ENCODE results near the gene SLC12A6. TPM values are rescaled to one million over a fixed set of nuclear protein-coding genes. Genes with fewer than 3 reads are reported as not detected.

Gene SLC12A6
- total RNA-seq, 2 experiments from 2014 or later, result 30.6 to 31.7 TPM

DNA sequence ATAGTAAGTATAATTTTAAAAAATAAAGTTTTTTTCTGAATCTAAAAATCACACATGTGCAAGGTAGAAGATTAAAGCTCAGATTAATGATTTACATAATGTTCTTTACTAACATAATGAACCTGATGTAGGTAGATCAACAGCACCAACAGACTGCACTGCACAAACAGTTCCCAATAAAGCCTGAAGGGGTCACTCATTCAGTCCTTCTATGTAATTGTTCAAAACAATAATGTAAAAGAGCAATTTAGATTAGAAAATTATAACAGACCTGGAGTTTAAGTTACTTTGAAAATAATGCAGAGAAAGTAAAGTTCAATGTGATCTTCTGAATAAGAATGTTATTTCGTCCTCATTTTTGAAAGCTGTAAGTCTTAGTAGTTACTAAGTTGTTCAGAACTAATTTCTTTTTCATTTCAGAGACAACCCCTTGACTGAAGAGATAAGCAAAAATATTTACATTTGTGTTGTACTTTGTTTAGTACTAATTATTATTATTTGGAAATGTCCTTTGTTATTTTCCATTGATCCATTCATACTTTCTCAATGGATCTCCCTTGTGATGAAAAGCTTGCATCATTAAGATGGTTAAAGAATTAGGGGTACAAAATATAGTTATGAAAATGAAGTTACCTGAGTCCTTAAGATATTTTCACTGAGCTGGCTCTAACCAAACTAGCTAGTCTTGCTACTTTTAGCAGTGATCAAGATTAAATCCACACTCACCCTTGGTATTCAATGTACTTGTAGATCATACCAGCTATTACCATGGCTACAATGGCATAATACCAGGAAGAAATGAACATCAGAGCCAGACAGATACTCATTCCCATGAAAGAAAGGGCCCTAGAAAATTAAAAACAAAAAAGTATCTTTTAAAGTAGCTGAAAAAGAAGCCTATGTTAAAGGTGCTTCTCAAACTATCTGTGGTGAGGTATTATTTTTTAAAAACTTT lies 95.9 kb downstream of the SLC12A6 start:
- no peaks in the 10 kb centered on the region for H3K9me3 Mint-ChIP-seq
- no peak overlapping the region for H3K27ac Mint-ChIP-seq
- H3K4me1 Mint-ChIP-seq, result peaks cover 29% of the 10 kb centered on the region
- H3K4me3 Mint-ChIP-seq, result no peak overlapping the region
- ChIA-PET CTCF (interaction anchor here (0.6 to 3.5 kb wide), 15 partner anchors 13 to 346 kb away, joined by 3 to 21 read pairs (median 5); partner anchors contain the start of genes GOLGA8B, LPCAT4, NOP10 and NUTM1), POLR2A (interaction anchor here (1.2 to 2.7 kb wide), 6 partner anchors 16 to 346 kb away, joined by 3 to 12 read pairs (median 8); partner anchors contain the start of genes KATNBL1, LPCAT4, NOP10 and NUTM1)
- DNase-seq, result peak; percentile 26
- no peaks in the 10 kb centered on the region for H3K27me3 Mint-ChIP-seq
- H3K36me3 Mint-ChIP-seq (ENCODE audit: low read depth), result peaks cover 32% of the 10 kb centered on the region

DNA sequence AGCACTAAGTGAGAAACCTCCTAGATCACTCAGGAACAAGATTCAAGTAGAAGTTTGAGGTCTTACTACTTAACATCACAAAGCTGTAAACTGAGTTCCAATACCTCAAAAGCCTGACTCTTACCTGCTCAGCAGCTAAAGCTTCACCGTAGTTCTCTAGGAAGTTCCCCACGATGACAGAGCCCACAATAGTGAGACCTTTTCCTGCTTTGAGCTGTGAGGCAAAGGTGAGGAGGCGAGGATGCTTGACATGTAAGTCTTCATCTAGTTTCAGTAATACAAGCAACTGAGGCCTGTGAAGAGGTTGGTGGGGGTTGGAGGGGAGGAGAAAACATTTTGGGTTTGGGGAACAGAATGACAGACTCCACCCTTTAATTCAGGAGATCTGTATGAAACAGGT lies 97.0 kb downstream of the SLC12A6 start:
- H3K36me3 Mint-ChIP-seq (ENCODE audit: low read depth), result peaks cover 43% of the 10 kb centered on the region
- POLR2A ChIA-PET, result interaction anchor here (1.2 to 2.7 kb wide), 3 partner anchors 31 to 126 kb away, joined by 6 to 12 read pairs (median 9); partner anchors contain the start of genes KATNBL1, LPCAT4, NOP10 and NUTM1
- CTCF ChIA-PET, result interaction anchor here (0.6 to 3.5 kb wide), 8 partner anchors 11 to 347 kb away, joined by 3 to 21 read pairs (median 9); partner anchors contain the start of genes LPCAT4 and SLC12A6
- no peak for DNase-seq
- H3K4me1 Mint-ChIP-seq, result peaks cover 29% of the 10 kb centered on the region
- H3K27me3 Mint-ChIP-seq, result no peaks in the 10 kb centered on the region
- H3K4me3 Mint-ChIP-seq, result no peak overlapping the region
- peak overlapping the region; percentile 63 for H3K27ac Mint-ChIP-seq
- no peaks in the 10 kb centered on the region for H3K9me3 Mint-ChIP-seq

DNA sequence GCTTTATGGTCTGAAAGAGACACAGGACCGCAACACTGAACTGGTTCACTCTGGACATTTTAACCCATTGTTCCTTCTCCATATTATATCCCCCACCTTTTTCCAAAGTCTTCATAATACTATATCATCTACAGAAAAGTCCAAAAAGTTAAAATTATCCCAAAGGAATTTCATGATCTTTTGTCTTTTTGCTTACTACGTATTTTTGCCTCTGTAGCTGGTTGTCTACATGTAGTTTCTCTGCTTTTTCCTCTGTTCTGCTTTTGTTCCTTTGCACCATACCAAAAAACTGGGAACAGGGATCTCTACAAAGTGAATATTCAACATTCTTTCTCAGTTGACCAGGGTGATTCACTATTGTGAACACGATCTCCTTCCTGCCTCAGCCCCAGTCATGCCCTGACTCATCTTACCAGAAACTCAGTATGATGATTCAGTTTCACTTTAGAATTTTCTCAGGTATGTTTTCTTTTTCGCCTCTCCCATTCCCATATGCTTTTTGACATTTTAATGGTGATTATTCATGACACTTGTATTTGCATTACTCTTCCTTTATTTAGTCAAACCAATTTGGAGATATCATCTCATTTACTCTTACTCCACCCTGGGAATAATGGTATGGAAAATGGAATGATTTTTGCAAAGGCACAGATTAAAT lies 98.3 kb downstream of the SLC12A6 start:
- Mint-ChIP-seq H3K4me3 (peak overlapping the region; percentile 41), H3K27ac (peak overlapping the region; percentile 79), H3K9me3 (no peaks in the 10 kb centered on the region), H3K27me3 (no peaks in the 10 kb centered on the region), H3K4me1 (peaks cover 29% of the 10 kb centered on the region), H3K36me3 (ENCODE audit: low read depth) (peaks cover 39% of the 10 kb centered on the region)
- peak; percentile 45 for DNase-seq
- ChIA-PET CTCF (interaction anchor here (3.5 kb wide), 1 partner anchor 98 kb away, joined by 21 read pairs; the partner anchor contains the start of gene SLC12A6), POLR2A (interaction anchor here (0.9 to 2.7 kb wide), 2 partner anchors 127 to 128 kb away, joined by 3 to 12 read pairs; partner anchors contain the start of gene LPCAT4)

DNA sequence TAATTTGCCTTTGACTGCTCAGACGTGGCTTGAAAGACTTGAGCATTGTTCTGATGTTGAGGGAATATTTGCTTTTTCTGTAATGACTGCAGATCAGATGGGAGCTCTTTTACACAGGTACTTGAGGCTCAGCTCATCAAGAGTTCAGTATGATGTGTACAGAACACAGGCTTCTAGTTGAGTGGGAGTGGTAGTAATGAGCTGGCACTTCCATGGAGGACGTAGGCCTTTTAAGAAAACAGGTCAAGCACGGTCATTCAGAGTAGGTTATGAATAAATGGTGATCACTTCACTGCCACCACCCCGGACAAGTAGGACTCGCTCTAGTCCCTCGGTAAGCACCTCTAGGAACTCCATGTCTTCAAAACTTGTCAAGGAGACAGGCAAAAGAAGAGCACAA lies 104.0 kb downstream of the SLC12A6 start:
- ChIA-PET POLR2A (interaction anchor here (0.8 to 1.8 kb wide), 3 partner anchors 9 to 134 kb away, joined by 3 to 9 read pairs (median 3); partner anchors contain the start of genes EMC4, LPCAT4 and SLC12A6), CTCF (interaction anchor here (0.8 to 2.2 kb wide), 3 partner anchors 24 to 109 kb away, joined by 3 to 6 read pairs (median 3); partner anchors contain the start of genes KATNBL1, NOP10, NUTM1 and SLC12A6)
- no peak for DNase-seq
- no peak overlapping the region for H3K4me3 Mint-ChIP-seq
- no peak overlapping the region for H3K27ac Mint-ChIP-seq
- H3K9me3 Mint-ChIP-seq, result no peaks in the 10 kb centered on the region
- H3K27me3 Mint-ChIP-seq, result no peaks in the 10 kb centered on the region
- H3K4me1 Mint-ChIP-seq, result peaks cover 2% of the 10 kb centered on the region
- peaks cover 47% of the 10 kb centered on the region for H3K36me3 Mint-ChIP-seq (ENCODE audit: low read depth)

DNA sequence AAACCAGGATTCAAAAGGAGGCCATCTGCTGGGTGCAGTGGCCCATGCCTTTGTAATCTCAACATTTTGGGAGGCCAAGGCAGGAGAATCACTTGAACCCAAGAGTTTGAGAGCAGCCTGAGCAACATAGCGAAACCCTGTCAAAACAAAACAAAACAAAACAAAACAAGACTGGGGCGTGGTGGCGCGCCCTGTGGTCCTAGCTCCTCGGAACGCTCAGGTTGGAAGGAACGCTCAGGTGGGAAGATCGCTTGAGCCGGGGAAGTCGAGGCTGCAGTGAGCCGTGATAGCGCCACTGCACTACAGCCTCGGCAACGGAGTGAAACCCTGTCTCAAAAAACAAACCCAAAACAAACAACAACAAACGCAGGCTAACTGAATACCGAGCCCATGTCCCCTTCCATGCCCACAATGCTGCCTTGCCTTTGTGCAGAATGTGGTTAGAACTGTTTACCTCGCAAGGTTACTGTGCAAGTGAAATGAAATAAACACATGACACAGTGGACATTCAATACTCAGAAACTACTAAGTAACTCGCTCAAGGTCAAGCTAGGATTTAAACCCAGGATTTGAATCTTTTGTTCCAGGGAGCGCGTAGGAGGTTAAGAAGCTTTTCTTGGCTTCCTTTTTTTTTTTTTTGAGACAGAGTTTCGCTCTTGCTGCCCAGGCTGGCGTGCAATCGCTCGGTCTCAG lies 113.5 kb downstream of the SLC12A6 start:
- Mint-ChIP-seq H3K9me3 (no peaks in the 10 kb centered on the region), H3K36me3 (ENCODE audit: low read depth) (peaks cover 23% of the 10 kb centered on the region), H3K4me1 (peaks cover 36% of the 10 kb centered on the region), H3K4me3 (peak overlapping the region; percentile 87), H3K27ac (peak overlapping the region; percentile 95), H3K27me3 (peaks cover 1% of the 10 kb centered on the region)
- ChIA-PET POLR2A (interaction anchor here (1.2 to 3.2 kb wide), 7 partner anchors 10 to 144 kb away, joined by 3 to 33 read pairs (median 9); partner anchors contain the start of genes EMC7, KATNBL1, PGBD4 and SLC12A6), CTCF (interaction anchor here (1.3 to 3.1 kb wide), 5 partner anchors 13 to 144 kb away, joined by 3 to 24 read pairs (median 5); partner anchors contain the start of genes KATNBL1, LPCAT4, NOP10 and NUTM1)
- DNase-seq, result no peak

DNA sequence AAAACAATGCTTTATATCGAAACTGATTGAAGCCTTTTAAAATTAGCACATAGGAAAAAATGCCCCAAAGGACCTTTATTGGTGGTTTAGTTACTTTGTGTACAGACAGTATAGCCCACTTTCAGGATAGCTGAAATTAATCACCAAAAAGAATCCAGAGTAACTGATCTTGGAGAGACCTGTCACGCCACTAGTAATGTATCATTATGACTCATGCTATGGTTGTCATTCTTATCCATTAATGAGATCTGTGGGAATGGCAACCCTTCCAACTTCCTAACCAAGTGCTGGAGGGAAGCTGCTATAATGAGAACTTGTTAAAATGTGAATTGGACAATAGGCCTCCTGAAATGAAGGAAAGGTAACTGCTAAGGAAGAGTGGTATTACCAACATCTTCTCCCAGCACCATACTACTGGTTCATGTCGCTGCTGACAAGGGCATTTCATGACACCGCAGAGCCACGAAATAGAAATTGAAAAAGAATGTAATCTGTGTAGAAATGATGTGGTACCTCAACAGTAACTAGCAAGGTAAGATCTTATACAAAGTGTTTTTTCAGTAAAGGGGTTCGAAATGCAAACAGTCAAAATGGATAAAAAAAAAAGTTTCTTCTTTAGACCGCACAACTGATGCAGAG lies 119.9 kb downstream of the SLC12A6 start:
- ChIA-PET POLR2A (interaction anchor here (1.2 kb wide), 1 partner anchor 8 kb away, joined by 9 read pairs; the partner anchor contains the start of gene KATNBL1), CTCF (interaction anchor here (0.6 kb wide), 1 partner anchor 45 kb away, joined by 4 read pairs; no protein-coding TSS in a partner anchor)
- Mint-ChIP-seq H3K27ac (no peak overlapping the region), H3K36me3 (ENCODE audit: low read depth) (no peaks in the 10 kb centered on the region), H3K4me3 (no peak overlapping the region), H3K4me1 (peaks cover 2% of the 10 kb centered on the region), H3K9me3 (no peaks in the 10 kb centered on the region), H3K27me3 (peaks cover 1% of the 10 kb centered on the region)
- DNase-seq, result no peak

DNA sequence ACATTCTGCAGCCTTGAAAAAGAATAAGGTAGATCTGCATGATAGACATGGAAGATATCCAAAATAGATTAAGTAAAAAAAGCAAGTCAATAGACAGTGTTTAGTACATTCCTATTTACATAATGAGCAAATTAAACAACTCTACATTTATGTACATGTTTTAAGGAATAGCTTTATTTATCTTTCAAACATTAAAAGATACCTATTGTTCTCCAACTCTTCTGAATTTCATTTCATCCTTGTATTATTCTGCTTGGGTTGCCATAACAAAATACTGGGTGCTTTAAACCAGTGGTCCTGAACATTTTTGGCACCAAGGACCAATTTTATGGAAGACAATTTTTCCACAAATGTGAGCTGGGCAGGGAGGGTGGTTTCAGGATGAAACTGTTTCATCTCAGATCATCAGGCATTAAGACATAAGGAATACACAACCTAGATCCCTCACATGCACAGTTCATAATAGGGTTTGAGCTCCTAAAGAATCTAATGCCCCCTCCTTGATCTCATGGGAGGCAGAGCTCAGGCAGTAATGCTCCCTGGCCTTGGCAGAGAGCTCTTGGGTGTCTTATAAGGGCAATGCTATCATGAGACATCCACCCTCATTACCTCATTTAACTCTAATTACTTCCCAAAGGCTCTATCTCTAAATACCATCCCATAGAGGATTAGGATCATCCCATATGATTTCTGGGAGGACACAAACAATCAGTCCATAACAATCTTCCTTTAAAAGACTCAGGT lies 120.9 kb downstream of the SLC12A6 start:
- no peaks in the 10 kb centered on the region for H3K4me1 Mint-ChIP-seq
- DNase-seq, result no peak
- no peak overlapping the region for H3K4me3 Mint-ChIP-seq
- CTCF ChIA-PET, result interaction anchor here (0.7 kb wide), 1 partner anchor 121 kb away, joined by 4 read pairs; the partner anchor contains the start of gene SLC12A6
- POLR2A ChIA-PET, result interaction anchor here (0.8 kb wide), 1 partner anchor 8 kb away, joined by 5 read pairs; the partner anchor contains the start of gene EMC4
- peaks cover 1% of the 10 kb centered on the region for H3K27me3 Mint-ChIP-seq
- no peaks in the 10 kb centered on the region for H3K9me3 Mint-ChIP-seq
- H3K36me3 Mint-ChIP-seq (ENCODE audit: low read depth), result no peaks in the 10 kb centered on the region
- no peak overlapping the region for H3K27ac Mint-ChIP-seq

DNA sequence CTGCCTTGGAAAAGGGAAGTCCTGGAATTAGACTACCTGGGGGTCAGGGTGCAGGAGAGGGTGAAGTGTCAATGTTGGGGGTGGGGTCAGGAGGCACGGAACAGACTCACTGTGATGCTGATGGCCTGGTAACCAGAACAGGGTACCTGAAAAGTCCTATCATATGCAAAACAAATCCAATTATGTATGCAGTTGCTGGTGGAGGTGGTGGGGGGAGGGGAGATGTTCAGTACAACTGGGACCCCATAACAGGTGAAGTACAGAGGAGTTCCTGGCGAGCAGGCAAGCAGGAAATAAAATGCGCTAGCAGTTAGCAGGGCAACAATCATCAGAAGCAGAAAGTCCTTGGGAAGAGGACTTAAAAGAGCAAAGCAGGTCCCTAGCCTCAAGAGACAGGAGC lies 123.4 kb downstream of the SLC12A6 start:
- POLR2A ChIA-PET, result no interaction called here
- no peak overlapping the region for H3K4me3 Mint-ChIP-seq
- no peaks in the 10 kb centered on the region for H3K27me3 Mint-ChIP-seq
- no peaks in the 10 kb centered on the region for H3K9me3 Mint-ChIP-seq
- H3K36me3 Mint-ChIP-seq (ENCODE audit: low read depth), result no peaks in the 10 kb centered on the region
- H3K27ac Mint-ChIP-seq, result no peak overlapping the region
- no peak for DNase-seq
- peaks cover 2% of the 10 kb centered on the region for H3K4me1 Mint-ChIP-seq
- CTCF ChIA-PET, result no interaction called here

DNA sequence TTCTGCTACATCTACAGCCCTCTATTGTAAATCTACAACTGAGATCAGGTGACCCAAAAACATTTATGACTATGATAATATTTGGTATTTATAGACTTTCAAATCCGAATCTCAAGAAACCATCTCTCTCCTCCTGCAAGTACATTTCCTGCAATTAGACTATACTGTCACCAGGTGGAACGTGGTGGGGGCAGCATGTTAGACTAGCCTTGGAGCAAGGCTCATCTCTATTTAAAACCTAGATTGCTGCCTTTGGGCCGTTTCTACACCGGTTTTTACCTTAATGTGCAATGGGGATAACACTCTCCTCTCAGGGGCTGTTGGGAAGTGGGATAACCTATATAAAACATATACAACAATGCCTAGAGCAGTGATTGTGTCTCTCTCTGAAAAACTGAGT lies 123.9 kb downstream of the SLC12A6 start:
- H3K9me3 Mint-ChIP-seq, result no peaks in the 10 kb centered on the region
- DNase-seq, result no peak
- H3K27me3 Mint-ChIP-seq, result no peaks in the 10 kb centered on the region
- H3K4me1 Mint-ChIP-seq, result peaks cover 5% of the 10 kb centered on the region
- no peak overlapping the region for H3K27ac Mint-ChIP-seq
- no peaks in the 10 kb centered on the region for H3K36me3 Mint-ChIP-seq (ENCODE audit: low read depth)
- POLR2A ChIA-PET, result no interaction called here
- CTCF ChIA-PET, result interaction anchor here (0.5 kb wide), 1 partner anchor 52 kb away, joined by 3 read pairs; no protein-coding TSS in a partner anchor
- no peak overlapping the region for H3K4me3 Mint-ChIP-seq

DNA sequence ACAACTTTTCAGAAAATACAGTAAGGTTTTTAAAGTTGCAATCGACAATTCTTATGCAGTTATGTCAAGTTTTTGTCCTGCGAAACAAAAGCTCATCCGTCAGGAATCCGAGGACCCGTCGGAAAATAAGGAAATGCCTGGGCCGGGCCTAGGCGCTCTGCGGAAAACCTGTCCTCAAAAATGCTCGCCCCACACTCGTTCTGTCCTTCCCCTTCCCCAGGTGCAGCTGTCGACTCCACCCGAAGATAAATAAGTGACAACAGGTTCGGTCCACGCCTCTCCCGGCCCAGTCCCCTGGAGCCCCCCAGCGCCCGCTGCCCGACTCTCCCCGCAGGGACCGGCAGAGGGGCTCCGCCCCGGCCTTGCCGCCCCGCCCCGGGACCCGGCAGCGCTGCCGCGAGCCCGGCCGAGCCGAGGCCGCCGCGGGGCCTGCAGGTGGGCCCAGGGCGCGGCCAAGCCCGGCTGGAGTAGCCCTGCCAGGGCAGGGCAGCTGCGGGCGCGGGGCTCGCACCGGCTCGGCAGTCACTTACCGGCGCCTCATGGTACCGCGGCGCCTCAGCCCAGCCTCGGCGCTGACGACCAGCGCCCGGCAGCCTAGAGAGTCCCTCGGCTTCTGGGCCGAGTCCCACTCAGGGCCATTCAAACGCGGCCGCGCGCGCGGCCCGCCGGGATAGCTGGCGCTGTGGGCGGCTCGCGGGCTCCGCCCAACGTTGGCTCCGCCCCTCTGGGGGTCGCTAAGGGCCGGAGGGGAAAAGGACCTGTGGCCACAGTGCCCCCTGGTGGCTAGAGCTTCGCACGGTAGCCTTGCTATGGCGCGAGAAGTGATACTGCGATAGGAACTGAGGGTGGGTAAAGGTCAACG lies 127.9 kb downstream of the SLC12A6 start, which contains the start of gene KATNBL1:
KATNBL1 (minus strand) TSS at position 676 of the 862 bp plus-strand sequence. CDS start 46,420 bp downstream, outside the sequence.
- Mint-ChIP-seq H3K27me3 (no peaks in the 10 kb centered on the region), H3K36me3 (ENCODE audit: low read depth) (peaks cover 12% of the 10 kb centered on the region), H3K27ac (peak within 1 kb of the TSS; percentile 77), H3K4me1 (peaks cover 20% of the 10 kb centered on the region), H3K9me3 (no peaks in the 10 kb centered on the region), H3K4me3 (peak within 1 kb of the TSS; percentile 91)
- peak; percentile 97 for DNase-seq
- ChIA-PET POLR2A (interaction anchor here (0.6 to 3.9 kb wide), 23 partner anchors 9 to 760 kb away, joined by 3 to 30 read pairs (median 5); partner anchors contain the start of genes AQR, AVEN, EMC4 and EMC7), CTCF (interaction anchor here (0.6 to 3.9 kb wide), 33 partner anchors 11 to 478 kb away, joined by 3 to 36 read pairs (median 4); partner anchors contain the start of genes EMC4, EMC7, GOLGA8B and LPCAT4)

All from activated CD4-positive, alpha-beta memory T cell treated with anti-CD3 and anti-CD28 coated beads, Interleukin-2, amount 10 ng/mL, durations not matched to agents 7 days and 5 days (primary cell).